ENCODE data around the gene SLC45A1.
"Not testable (repeated sequence)": the region's sequence is repeated elsewhere in the genome, so short reads cannot be mapped to it uniquely, and the experiment has no call there.

The SLC45A1 gene

DNA sequence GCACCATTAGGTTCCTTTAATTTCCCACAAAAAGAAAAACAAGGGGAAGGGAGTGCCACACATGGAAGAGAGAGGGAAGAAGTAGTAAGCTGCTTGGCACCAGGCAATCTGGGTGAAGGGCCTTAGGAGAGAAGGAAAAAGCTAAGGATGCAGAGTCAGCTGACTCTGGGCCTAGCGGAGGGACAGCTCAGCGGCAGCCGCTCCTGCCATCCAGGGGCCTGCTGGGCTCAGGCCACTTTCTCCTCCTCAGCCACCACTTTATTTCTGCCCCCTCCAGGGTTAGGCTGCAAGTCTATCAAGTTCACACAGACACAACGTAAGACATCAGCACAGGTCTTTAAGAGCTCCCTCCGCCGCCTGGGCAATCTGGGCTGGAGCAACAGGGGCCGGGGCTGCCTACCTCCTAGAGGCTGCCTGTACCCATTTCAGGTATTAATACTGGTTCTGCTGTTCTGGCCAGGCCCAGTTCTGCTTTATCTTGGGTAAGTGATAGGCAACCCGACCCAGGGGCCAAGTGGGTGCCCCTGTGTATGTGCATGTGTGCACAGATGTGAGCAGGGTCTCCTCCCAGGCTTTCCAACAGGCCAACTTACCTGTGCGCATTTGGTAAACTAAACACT, 53.6 kb downstream of the SLC45A1 start:
- no peak for DNase-seq

DNA sequence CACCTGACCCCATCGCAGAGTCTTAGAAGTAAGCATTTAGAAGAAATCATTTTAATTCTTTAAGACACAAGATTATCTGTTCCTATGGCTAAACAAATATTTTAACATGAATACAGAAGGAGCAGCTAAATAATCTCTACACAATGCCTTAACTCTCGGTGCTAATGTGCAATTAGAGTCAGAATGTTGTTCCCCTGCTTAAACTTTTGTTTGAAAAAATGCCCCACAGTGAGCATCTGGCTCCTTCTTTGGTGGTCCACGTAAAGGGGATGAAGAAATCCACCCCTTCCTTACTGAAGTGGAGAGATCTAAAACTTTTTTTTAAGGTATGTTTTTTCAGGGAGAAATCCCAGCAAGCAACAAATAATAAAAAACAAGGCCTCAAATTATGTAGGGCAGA, 55.2 kb downstream of the SLC45A1 start:
- no peak for DNase-seq

DNA sequence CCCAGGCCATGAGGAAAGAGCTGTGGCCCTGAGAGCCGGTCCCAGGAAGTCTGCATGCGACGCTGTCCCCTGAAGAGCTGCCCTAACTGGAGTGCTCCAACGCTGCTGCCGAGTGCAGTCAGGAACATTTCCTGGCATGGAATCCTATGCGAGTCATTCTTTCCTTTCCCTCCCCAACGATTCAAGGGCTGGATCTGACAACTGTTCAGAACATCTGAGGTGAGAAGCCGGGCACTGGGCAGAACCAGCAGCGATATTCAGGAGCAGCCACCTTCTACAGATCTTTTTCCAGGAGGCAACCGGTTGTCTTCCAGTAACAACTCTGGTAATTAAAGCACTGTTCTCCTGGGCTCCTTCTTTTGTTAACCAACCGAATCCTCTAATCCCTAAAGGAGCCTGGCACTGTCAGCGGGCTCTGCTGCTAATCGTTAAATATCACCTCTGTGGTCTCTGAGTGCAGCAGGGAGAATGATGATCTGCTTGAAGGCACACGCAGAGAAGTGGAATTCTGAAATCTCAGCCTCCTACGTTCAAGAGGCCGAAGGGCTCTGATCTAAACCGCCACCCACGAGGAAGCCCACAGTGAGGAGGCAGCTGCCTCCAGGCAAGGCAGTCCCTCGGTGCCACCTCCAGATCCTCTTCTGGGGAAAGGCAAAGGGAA, 55.8 kb downstream of the SLC45A1 start:
- peak; percentile 95 for DNase-seq

DNA sequence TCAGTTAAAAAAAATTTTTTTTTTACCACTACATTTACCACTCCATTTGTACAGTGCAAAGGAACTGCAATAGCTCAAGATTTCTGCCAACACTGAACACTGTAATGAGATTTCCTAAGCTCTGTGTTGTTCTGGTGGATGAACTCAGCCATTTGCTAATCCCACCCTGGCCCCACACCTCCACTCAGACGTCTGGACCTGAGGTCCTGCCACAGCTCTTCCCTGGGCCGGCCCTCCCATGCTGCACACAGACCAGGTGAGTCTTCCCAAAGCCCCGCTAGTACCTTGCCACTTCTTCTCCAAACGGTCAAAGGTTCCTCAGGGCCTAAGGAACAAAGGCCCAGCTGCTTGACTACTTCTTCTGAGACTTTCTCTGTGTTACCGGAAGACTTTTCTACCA, 56.4 kb downstream of the SLC45A1 start:
- DNase-seq: no peak

DNA sequence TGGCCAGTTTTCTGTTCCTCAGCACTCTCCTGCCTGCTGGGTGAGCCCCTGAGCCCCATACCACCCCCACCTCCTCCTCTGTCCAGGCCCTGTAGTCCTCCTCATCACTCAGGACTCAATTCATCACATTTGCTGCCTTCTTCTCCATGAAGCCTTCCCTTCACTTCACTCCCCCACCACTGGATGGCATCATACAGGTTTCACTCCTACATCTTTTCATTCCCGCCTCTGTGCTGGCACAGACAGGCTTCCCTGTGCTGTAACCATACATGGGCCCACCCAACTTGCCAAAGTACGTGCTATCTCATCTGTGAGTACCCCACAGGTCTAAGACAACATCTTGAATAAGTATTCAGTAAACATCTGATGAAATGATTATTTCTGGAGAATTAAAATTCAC, 56.9 kb downstream of the SLC45A1 start:
- DNase-seq: no peak

DNA sequence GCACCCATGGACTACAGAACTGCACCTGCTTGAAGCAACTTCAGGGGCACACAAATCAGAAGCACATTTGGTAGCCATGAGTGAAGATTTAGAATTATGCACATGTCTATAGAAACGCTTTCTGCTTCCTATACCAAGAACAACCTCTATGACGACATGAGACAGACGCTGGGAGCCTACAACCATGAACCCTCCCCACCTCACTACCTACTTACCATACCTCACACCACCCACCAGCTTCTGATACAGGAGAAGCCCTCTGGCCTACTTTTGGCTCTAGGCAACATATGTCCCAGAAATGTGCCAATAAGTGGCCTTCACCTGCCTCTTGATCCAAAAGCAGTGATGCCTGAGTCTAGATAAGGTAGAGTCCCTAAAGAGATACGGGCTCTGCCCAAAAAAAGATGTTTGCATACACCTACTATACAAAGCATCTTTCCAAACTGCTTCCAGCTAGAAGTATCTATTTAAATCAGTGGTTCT, 58.5 kb downstream of the SLC45A1 start:
- DNase-seq: no peak

DNA sequence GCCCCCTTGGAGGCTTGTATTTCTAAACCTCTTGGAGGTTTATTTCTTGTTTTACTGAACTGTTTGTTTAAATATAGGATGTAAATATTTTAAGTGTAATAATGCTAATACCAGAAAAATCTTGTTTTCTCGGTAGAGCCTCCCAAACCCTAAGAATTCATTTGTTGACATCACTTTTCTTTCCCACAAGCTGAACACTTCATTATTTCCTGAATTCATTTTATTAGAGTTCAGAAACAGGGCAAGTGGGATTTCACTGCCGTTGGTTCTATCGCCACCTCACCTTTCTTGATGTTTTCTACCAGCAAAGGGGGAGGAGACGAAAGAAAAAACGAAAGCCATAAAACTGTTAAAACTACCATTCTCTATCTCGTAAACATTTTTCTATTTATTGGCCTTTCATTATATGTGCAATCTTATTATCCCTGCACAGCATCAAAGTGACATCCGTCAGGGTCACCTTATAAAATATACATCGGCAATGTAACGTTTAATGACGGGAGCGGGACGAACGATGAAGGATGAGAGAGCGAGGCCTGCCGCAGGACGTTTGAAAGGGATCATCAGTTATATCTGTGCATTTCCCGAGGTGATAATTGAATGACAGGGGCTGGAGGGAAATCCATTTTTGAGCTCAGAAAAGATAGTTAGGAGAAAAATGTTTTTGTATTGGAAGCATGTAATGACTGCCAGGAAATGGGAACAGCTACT, 59.5 kb downstream of the SLC45A1 start:
- no peak for DNase-seq

DNA sequence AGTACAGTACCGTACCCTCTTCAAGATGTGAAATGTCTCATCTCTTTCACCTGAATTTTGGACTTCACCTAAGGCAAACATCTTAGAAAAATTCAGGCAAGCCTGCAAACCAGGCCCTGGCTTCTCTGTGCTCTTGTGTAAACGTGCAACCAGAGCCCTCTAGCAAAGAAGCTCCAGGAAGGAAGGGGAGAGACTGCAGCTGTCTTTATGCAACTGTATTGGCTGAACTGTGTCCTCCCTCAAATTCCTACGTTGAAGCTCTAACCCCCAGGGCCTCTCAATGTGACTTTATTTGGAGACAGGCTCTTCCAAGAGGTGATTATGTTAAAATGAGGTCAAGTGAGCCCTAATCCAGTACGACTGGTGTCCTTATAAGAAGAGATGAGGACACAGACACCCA, 60.3 kb downstream of the SLC45A1 start:
- DNase-seq: no peak

DNA sequence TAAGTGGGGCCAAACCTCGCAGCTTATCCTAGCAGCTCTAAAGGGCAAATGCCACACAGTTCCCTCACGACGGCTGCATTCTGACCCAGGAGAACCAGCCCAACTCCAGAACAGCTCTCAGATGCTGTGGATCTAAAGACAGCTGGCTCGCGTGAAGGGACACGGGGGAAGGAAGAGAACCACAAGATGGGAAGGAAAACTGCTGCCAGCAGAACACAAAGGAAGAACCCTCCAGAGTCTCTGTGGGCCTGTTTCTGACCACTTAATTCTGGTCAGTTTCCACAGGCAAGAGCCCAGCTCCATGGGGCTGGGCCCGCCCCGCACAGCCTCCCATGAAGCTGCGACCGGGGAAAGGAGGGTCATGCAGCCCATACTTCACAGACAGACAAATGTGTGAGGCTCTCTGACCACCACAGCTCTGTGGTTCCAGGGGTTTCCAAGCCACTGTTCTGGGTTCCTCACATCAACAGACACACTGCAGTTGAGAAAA, 61.1 kb downstream of the SLC45A1 start:
- no peak for DNase-seq

DNA sequence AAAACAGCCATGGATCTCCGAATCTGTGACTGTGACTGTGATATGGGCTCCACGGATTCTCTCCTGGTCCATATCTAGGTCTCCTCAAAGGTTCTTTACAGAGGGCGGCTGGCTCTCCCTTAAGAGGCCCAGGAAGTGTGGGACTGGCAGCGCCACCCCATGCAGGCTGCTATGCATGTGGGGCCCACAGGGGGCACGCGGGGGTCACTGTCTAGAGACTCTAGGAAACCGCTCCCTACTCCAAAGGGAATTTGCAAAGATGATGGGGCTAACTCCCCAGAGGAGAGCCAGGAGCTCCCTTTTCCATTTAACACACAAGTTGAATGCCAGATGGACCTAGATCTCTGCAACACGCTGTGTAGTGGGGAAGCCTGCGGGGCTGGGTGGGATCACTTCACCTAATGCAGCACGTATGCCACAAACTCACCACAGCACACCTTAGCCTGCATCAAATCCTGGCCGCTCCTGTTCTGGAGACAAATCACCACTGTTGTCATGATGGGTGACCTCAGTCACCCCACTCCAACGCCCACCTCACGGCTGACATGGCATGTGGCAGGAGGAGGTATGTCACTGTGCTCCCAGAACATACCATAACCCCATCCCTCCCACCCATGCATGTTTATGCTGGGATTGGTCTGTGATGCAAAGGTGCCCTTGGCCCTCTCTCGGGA, 61.7 kb downstream of the SLC45A1 start:
- no peak for DNase-seq

DNA sequence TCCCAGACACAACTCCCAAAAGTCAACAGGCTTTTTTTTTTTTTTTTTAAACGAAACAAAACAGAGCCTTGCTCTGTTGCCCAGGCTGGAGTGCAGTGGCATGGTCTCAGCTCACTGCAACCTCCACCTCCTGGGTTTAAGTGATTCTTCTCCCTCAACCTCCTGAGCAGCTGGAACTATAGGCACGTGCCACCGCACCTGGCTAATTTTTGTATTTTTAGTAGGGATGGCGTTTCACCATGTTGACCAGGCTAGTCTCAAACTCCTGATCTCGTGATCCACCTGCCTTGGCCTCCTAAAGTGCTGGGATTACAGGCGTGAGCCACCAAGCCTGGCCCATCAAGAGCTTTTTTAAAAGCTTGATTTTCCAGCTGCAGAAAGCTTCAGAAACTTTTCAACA, 62.4 kb downstream of the SLC45A1 start:
- not testable (repeated sequence) for DNase-seq

DNA sequence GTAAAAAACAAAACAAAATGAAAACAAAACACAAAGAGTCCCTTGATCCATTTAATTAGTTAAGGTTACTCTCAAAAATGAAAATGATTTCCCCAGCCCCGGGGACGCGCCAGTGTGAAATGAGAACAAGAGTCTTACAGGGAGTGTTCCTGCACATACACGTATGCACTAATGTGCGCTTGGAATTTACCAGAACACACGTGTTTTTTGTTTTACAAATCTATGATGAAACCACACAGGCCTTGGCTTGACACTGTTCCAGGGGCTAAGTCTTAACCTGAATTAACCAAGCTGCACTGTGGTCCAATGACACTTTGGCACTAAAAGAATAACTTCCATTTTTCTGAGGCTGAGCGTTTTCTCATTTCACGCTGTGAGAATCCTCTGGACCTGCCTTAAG, 63.7 kb downstream of the SLC45A1 start:
- no peak for DNase-seq

DNA sequence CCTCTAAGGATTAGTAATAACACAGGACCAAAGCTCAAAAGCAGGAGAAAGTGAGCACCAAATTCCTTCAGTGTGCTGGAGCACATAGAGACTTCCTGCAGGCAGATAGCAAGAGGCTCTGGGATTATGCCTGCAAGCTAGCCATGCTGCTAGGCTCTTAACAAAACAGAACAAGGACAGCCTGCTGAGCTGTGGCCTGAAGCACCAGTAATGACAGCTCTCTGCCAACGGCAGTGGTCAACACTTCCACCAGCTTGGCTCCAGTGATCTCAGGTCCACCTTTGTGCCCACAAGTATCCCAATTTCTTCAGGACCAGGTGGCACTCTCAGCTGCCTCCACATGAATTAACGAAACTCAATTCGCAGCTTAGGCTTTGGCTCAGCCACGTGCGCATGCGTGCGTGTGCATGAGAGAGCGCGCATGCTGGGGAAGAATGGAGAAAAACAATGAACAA, 64.2 kb downstream of the SLC45A1 start:
- DNase-seq: no peak

DNA sequence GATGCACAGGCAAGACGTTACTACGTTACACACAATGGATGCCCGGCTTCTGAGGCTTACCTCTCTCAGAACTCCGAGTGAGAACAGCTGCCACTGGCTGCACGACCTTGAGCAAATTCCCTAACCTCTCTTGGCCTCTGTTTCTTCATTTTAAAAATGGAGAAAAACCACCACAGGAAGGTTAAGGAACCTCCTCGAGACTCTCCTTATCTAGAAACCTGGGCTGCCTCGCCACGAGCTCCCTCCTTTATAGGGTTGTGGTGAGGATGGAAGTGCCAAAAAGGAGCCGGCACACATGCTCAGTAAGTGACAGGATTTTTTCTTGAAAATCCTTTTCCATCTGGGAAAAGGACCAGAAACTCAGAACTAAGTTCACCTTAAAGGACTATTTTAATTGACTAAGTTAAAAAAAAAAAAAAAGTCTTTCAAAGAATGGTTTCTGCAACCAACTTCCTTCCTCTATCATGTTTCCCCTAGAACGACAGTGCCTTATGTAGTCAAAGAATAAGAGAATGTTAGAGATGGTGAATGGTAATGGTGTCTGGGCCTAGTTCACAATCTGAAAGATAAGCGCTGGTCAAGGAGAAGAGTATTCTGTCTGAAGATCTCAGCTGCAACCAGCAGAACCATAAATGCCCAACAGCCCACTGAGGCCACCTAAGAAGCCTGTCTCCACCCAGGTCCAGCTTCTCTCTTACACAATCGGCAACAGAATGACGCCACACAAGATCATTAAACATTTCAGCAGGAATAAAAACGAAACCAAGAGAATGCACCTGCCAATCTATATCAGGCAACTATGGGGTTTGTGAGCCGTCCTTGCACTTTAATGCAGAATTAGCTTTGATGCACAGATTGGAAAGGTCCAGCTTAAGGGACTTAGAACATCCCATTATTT, 64.9 kb downstream of the SLC45A1 start:
- no peak for DNase-seq

DNA sequence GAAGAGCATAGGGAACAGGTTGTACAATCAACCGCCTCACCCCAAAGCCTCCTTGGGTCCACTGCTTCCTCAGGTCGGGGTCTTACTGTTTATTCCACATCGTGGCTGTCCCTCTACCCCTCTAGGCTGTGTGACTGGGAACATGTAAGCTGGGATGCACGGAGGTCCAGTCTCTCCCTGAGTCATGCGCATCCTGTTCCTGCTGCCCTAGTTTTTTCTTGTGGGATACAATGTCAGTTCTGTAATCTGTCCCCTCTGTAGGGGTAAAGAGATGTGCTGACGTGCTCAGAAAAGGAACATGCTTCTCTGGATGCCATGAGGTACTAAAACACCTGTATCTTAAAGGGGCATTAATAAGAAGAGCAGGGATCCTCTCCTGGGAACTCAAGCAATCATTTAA, 66.2 kb downstream of the SLC45A1 start:
- DNase-seq: no peak

DNA sequence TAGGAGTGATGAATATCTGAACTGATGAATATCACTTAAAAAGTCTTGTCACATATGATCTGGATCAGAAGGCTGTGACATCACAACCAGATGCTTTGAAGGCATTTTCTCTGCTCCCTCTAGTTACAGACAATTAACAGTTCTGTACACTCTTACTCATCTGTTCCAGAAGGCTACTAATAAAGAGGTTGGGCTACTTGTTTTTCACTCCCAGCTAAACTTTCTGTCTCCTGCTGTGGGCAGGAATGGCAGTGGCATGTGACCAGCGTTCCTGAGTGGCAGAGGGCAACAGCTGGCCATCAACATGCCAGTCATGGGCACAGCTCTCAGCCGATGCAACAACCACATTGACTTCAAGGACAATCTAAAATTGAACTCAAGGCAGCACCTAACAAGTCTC, 66.7 kb downstream of the SLC45A1 start:
- DNase-seq: no peak

DNA sequence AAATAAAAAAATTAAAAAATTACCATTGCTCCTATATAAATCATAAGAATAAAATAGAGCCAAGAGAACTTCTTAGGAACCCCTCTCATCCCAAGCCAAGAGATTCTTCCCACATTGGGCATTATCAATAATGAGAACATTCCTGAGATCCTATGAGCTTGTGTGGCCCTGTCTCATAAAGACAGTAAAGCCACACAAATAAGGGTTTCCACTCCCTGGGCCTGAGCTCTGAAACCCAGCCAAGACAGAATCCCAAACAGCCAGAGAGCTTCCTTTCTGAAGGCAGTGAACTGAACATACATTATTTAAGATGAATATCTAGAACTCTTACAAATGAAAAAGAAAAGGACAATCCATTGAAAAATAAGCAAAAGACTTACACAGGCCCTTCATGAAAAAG, 68.3 kb downstream of the SLC45A1 start:
- no peak for DNase-seq

DNA sequence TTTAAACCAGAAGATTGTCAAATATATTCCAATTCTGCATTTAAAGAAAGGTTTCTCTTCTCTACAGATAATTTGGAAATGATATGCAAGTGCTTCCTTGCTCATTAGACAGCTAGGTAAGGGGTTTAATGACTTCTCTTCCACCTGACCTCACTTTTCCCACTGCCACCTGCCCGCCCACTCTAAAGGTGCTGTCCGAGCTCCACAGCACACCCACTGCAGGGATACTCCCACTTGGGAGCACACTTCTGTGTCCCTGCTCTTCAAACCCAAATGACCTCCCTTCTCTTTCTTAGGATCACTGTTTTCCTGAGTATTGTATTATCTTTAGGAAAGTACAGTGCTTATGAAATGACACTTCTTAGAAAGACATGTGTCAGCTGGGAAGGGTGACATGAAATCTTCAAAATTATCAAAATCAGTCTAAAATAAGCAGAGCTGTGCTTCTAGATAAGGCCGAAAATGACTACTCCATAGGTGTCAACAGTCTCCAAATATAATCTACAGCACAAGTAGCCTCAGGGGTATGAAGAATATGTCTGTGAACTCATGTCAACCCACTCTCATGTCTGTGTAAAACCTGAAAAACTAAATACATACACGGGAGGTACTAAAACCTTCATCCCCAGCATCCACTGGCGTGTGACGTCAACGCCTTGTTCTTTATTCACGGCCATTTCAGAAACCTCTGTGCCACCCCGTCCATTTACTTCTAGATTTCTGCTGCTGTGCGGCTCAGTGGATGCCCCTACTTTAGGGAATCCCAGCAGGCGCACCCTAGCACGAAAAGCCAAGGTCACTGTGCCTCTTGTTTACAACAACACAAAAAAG, 71.0 kb downstream of the SLC45A1 start:
- no peak for DNase-seq

DNA sequence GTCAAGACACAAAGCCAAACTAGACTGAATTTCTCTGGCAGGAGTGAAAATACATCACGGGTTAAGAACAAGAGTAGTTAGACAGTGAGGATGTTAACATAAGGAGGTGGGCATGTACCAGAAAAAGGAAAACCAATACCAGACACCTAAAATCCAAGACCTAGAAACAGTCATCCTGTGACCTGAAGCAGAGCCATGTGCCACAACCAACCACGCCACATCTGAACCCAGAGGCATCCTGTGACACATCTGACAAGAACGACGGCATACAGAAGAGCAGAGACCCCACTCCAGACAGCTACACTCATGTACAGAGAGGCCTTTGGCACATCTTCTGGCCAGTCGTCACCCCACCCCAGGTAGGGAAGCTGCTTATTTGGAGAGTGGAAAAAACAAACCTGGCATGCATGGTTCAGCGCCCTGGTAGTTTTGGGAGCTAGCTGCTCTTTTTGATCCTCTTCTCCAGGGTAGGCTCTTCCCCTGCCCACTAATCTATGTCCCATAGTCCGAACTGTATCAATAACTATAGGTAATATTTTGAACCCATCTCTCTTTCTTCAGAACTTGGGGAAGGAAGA, 72.1 kb downstream of the SLC45A1 start:
- no peak for DNase-seq

DNA sequence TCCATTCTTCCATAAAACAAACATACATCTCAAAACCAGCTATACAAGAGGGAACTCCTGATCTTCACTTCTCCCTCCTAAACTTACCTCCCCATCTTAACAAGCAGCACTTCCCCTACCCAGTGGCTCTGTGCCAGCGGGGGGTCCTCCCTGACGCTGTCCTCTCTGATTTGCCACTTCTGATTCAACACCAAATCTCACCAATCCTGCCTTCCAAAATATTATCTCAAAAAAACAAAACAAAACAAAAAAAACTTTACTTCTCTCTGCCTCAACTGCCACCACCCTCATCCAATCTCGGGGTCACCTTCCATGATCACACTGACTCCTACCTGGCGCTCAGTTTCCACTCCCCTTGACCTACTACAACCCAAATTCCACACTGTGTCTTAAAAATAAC, 72.8 kb downstream of the SLC45A1 start:
- DNase-seq: no peak

DNA sequence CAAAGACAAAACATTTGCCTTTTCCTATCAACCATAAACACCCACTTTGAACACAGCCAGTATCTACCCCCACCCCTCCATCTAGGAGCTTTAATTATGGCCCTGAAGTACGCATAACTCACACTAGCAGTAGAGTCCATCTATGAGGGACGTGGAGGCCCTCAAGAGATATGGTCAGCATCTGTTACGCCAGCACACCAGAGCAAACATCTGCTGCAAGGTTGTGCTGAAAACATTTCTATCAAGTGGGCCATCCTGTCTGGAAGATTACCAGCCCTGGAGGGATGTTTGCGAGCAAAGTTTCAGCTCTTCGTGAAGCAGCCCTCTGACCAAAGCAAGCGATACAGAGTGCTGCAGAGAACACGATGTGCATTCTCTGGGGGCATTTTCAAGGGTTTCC, 74.6 kb downstream of the SLC45A1 start:
- no peak for DNase-seq

Measured in NCI-H187 treated with DMSO at 0.1 percent for 48 hours (cell line).